SH-SY5Y (cell line): ENCODE data around the gene DMRT2.

Experiments used
- GATA2 ChIP-seq: IDR thresholded peaks from 2 replicates; pipeline ENCODE4 v1.6.1; 2011; ENCODE audit warnings: mild to moderate bottlenecking, low read depth, low read length
- GATA3 ChIP-seq: IDR thresholded peaks from 2 replicates; pipeline ENCODE4 v1.6.1; 2011; ENCODE audit warnings: low read depth, mild to moderate bottlenecking, low read length, moderate library complexity

DNA sequence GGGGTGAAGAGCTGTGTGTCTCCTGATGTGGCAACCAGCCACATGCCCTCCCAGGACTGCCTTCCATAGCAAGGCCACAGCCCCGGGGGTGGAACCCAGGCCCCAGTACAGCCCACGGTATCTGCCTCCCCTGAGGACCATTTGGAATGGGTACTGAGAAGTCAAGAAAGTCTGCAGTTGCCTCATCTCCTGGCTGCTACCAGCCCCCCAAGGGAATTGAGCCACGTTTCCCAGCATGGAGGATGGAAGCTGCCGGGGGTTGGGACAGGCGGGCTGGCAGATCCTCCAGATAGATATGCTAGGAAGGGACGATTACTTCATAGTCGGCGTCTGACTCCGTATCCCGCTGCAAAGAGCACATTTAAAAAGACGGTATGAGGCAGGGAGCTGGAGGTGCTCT, 5.5 kb upstream of the DMRT2 start:
- no peak for TF ChIP-seq GATA2
- no peak for TF ChIP-seq GATA3
